NCI-H345 treated with DMSO at 0.1 percent for 48 hours (cell line): ENCODE results near the gene INPP4B.
"Not testable (repeated sequence)": the region's sequence is repeated elsewhere in the genome, so short reads cannot be mapped to it uniquely, and the experiment has no call there.

Source experiments
- DNase-seq: peaks from one replicate; lab custom pipeline; 2025; ENCODE audit not compliant: unreplicated experiment; lab: John Stamatoyannopoulos, UW

INPP4B gene

GRCh38 chr4:142549726-142550463, 296.2 kb downstream of the INPP4B start:
- DNase-seq, result peak; percentile 85

GRCh38 chr4:142549248-142549647, 296.9 kb downstream of the INPP4B start:
- no peak for DNase-seq

- no peak for DNase-seq
Observed at GRCh38 chr4:142548491-142548890, 297.6 kb downstream of the INPP4B start.

- no peak for DNase-seq
Observed at GRCh38 chr4:142547974-142548373, 298.1 kb downstream of the INPP4B start.

GRCh38 chr4:142544594-142544993, 301.5 kb downstream of the INPP4B start:
- DNase-seq, result no peak

GRCh38 chr4:142544039-142544438, 302.1 kb downstream of the INPP4B start:
- DNase-seq, result no peak

- DNase-seq, result no peak
Observed at GRCh38 chr4:142540483-142540804, 305.7 kb downstream of the INPP4B start.

- DNase-seq, result no peak
Observed at GRCh38 chr4:142539796-142540482, 306.2 kb downstream of the INPP4B start.

GRCh38 chr4:142535009-142535408, 311.1 kb downstream of the INPP4B start:
- DNase-seq, result no peak

GRCh38 chr4:142532054-142532453, 314.0 kb downstream of the INPP4B start:
- DNase-seq, result no peak

GRCh38 chr4:142530728-142531127, 315.4 kb downstream of the INPP4B start:
- DNase-seq, result no peak

GRCh38 chr4:142528433-142528832, 317.7 kb downstream of the INPP4B start:
- DNase-seq, result no peak

GRCh38 chr4:142523111-142523510, 323.0 kb downstream of the INPP4B start:
- DNase-seq, result no peak

GRCh38 chr4:142519342-142519741, 326.8 kb downstream of the INPP4B start:
- no peak for DNase-seq

- no peak for DNase-seq
Observed at GRCh38 chr4:142516686-142517526, 329.2 kb downstream of the INPP4B start.

GRCh38 chr4:142512161-142512560, 333.9 kb downstream of the INPP4B start:
- DNase-seq, result no peak

- DNase-seq, result no peak
Observed at GRCh38 chr4:142509881-142510280, 336.2 kb downstream of the INPP4B start.

GRCh38 chr4:142509381-142509780, 336.7 kb downstream of the INPP4B start:
- not testable (repeated sequence) for DNase-seq

- no peak for DNase-seq
Observed at GRCh38 chr4:142500966-142501365, 345.1 kb downstream of the INPP4B start.

- no peak for DNase-seq
Observed at GRCh38 chr4:142497606-142498005, 348.5 kb downstream of the INPP4B start.

- DNase-seq, result no peak
Observed at GRCh38 chr4:142493255-142494110, 352.6 kb downstream of the INPP4B start.
